ENCODE results near the gene HOXA2. TPM values are rescaled to one million over a fixed set of nuclear protein-coding genes. Genes with fewer than 3 reads are reported as not detected.
A peak's percentile ranks its signal among the peaks of the same experiment; 100 is the strongest.

HOXA2 gene
- total and polyA plus RNA-seq, 2 of the 8 experiments (the other 6 are each of a cell fraction or from before 2014, with no cell fraction given) = not detected

DNA sequence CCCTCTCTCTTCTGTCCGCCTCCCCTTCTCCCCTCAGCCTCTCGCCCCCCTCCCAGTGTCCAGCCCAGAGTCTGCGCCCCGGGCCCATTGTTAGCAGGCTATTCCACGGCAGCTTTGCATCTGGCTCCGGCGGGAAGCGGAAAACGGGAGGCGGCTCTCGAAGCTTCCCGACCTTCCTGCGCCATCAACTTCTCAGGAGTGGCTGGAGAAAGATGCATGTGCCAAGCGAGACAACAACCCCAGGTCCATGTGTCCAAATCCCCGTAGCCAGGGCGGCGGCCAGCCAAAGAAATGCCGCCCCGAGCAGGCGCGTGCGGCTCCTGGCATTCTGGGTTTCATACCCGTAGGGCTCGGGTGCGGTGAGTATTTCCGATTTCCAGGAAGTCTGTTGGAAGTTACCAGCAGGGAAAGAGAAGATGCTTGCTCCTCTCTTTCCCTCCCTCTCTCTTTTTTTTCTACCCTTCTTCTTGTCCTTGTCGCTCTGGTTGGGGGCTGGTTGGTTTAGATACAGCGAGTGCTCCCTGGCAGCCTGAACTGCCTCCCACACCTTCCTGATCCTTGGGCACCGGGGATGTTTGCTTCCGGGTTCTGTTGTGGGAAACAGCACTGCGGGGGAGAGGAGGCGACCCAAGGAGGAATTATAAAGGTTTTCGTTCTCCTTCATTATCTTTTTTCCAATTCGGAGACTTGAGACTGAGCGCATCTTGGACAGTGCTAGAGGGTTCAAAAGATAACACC is 1.2 kb upstream of the HOXA2 start:
- Histone ChIP-seq H3K23me2 (ENCODE audit: low read depth, low read length) (0 out of 2 replicates have a peak, but pooled peaks cover 1% of the 10 kb centered on the region), H2BK120ac (replicated peaks; ENCODE audit: low read depth, low read length) (no peak overlapping the region), H2AK5ac (ENCODE audit: low read depth, low read length) (0 out of 2 replicates have a peak overlapping the region, but pooled peaks have one; percentile 53), H3K23ac (ENCODE audit: insufficient read length) (no peak overlapping the region), H3K4me3 (ENCODE audit: extremely low read depth in 1 of 4, insufficient read depth in 2 of 4, low read depth in 3 of 4, low read length in 4 of 4) (no peak overlapping the region), H3K36me3 (ENCODE audit: control insufficient read depth in 2 of 4, insufficient read depth in 4 of 4, low read length in 3 of 4) (peaks cover 0 to 11% (median 0%) of the 10 kb centered on the region in 4 experiments; a peak in 1 of 8 replicates), H2BK12ac (ENCODE audit: low read depth, low read length) (no peak overlapping the region), H3K4me2 (ENCODE audit: insufficient read depth in 1 of 2, low read depth in 2 of 2, low read length in 2 of 2) (no peak overlapping the region), H4K8ac (ENCODE audit: extremely low read depth, insufficient read depth, low read length) (no peak overlapping the region; the same call in 1 of the 2 replicates), H3K4me1 (replicated peaks in 1 of 4; ENCODE audit: control insufficient read depth in 3 of 4, insufficient read depth in 4 of 4, low read length in 3 of 4) (peaks cover 0 to 14% (median 10%) of the 10 kb centered on the region in 4 experiments; a peak in 6 of 7 replicates), H4K20me1 (replicated peaks in 1 of 2; ENCODE audit: control insufficient read depth in 1 of 2, insufficient read depth in 2 of 2, low read length in 2 of 2) (peaks cover 13 to 33% of the 10 kb centered on the region in 2 experiments), H3K79me2 (ENCODE audit: control insufficient read depth in 1 of 2, insufficient read depth in 2 of 2, low read length in 2 of 2) (no peaks in the 10 kb centered on the region), H4K5ac (ENCODE audit: insufficient read length, low read depth, low read length) (no peak overlapping the region), H2BK5ac (ENCODE audit: low read depth, low read length) (no peak overlapping the region), H3K9ac (replicated peaks in 1 of 4; ENCODE audit: extremely low read depth in 1 of 4, low read depth in 3 of 4, low read length in 3 of 4) (no peak overlapping the region), H3K18ac (ENCODE audit: extremely low read depth, low read length) (no peak overlapping the region), H2AFZ (ENCODE audit: low read length) (no peak overlapping the region), H3K14ac (ENCODE audit: insufficient read length) (no peak overlapping the region), H3K56ac (replicated peaks; ENCODE audit: insufficient read length, low read depth, low read length) (no peak overlapping the region), H2BK20ac (ENCODE audit: low read length) (no peak overlapping the region), H4K91ac (replicated peaks; ENCODE audit: insufficient read length, low read length) (no peak overlapping the region), H3K4ac (replicated peaks; ENCODE audit: insufficient read length, low read depth, low read length) (no peak overlapping the region), H3K27ac (ENCODE audit: low read depth, low read length) (no peak overlapping the region), H2BK15ac (ENCODE audit: low read length) (no peak overlapping the region), H3K27me3 (replicated peaks in 1 of 4; ENCODE audit: control insufficient read depth in 3 of 4, extremely low read depth in 1 of 4, insufficient read depth in 3 of 4, low read length in 3 of 4) (peaks cover 94 to 100% (median 97%) of the 10 kb centered on the region in 4 experiments), H3K79me1 (ENCODE audit: low read depth, low read length) (no peaks in the 10 kb centered on the region), H3K9me3 (ENCODE audit: insufficient read depth in 2 of 2, low read depth in 1 of 2, low read length in 1 of 2) (no peaks in the 10 kb centered on the region)
- FAIRE-seq (no peak), DNase-seq (ENCODE audit: low read depth in 1 of 2, low spot score in 2 of 2) (no peak)
- WGBS, 2 experiments (ENCODE audit: extremely low coverage in 1 of 2, insufficient coverage in 1 of 2, insufficient read length in 1 of 2, insufficient replicate concordance in 2 of 2, low coverage in 1 of 2, low lambda C conversion rate in 2 of 2, missing lambda C conversion rate in 1 of 2) = 12% methylated on average over 35 of the region's 35 CpGs; no CpG with 5 or more reads in 1 of the 2 experiments
- TF ChIP-seq, protein P1, sequence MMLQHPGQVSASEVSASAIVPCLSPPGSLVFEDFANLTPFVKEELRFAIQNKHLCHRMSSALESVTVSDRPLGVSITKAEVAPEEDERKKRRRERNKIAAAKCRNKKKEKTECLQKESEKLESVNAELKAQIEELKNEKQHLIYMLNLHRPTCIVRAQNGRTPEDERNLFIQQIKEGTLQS (IDR thresholded peaks at IDR 0.05; ENCODE audit: insufficient read depth, low read depth, low read length) = no peak
- TF ChIP-seq CBX8 (IDR thresholded peaks at IDR 0.05; ENCODE audit: borderline replicate concordance, low read depth, low read length) (peak; percentile 44; the same call in 1 of the 2 replicates), HDAC2 (IDR thresholded peaks at IDR 0.05; ENCODE audit: borderline replicate concordance in 1 of 2, low read depth in 2 of 2, low read length in 2 of 2) (no peak), EZH2 (IDR thresholded peaks at IDR 0.05; ENCODE audit: low read depth, low read length, severe bottlenecking) (peak; percentile 98), JUN (IDR thresholded peaks at IDR 0.05; ENCODE audit: low read depth, low read length) (no peak), RNF2 (IDR thresholded peaks at IDR 0.05; ENCODE audit: borderline replicate concordance, low read depth, low read length, missing control alignments, poor library complexity, severe bottlenecking) (peak; percentile 89), CTBP2 (IDR thresholded peaks at IDR 0.05; ENCODE audit: borderline replicate concordance, insufficient read depth, insufficient read length, low read length) (peak; percentile 41), SUZ12 (IDR thresholded peaks at IDR 0.05; ENCODE audit: low read length) (peak; percentile 97)
- ChIA-PET CTCF (ENCODE audit: partially characterized antibody) (no interaction called here), POLR2A (ENCODE audit: partially characterized antibody) (no interaction called here)
